ENCODE data around the gene HES2. TPM values are rescaled to one million over a fixed set of nuclear protein-coding genes. Genes with fewer than 3 reads are reported as not detected.

The HES2 gene
- total RNA-seq, 1 donor from 2014 or later: 44.7 TPM

- H3K27me3 ChIP-seq: no peaks in the 10 kb centered on the region
- peaks cover 0 to 7% of the 10 kb centered on the region in 2 donors for H3K36me3 ChIP-seq
- no peak overlapping the region for H3K27ac ChIP-seq
- no peak for DNase-seq (ENCODE audit: extremely low spot score in 2 of 2)
- no peaks in the 10 kb centered on the region for H3K4me1 ChIP-seq
- H3K9me3 ChIP-seq: no peaks in the 10 kb centered on the region
- intact Hi-C loops (cut with DNase I): no loop called here
- TF ChIP-seq CTCF (IDR thresholded peaks at IDR 0.05) (no peak), POLR2AphosphoS5 (IDR thresholded peaks at IDR 0.05; ENCODE audit: insufficient read depth in 1 of 2, low read depth in 1 of 2) (no peak), POLR2A (IDR thresholded peaks at IDR 0.05) (no peak)
- H3K4me3 ChIP-seq: no peak overlapping the region
Observed at GRCh38 chr1:6466751-6467150, 47.0 kb upstream of the HES2 start.

GRCh38 chr1:6466023-6466422, 46.3 kb upstream of the HES2 start, which contains the start of gene TNFRSF25:
TNFRSF25 (minus strand) TSS chr1:6466173; CDS start chr1:6466107, 66 bp downstream.
- no peak for DNase-seq (ENCODE audit: extremely low spot score in 2 of 2)
- Histone ChIP-seq H3K4me1 (no peaks in the 10 kb centered on the region), H3K36me3 (peaks cover 0 to 15% of the 10 kb centered on the region in 2 donors), H3K9me3 (no peaks in the 10 kb centered on the region), H3K27ac (no peak within 1 kb of the TSS), H3K27me3 (no peaks in the 10 kb centered on the region), H3K4me3 (peak within 1 kb of the TSS in 1 of 2 donors; percentile 28)
- intact Hi-C loops (cut with DNase I): no loop called here
- TF ChIP-seq POLR2A (IDR thresholded peaks at IDR 0.05) (no peak), CTCF (IDR thresholded peaks at IDR 0.05) (no peak), POLR2AphosphoS5 (IDR thresholded peaks at IDR 0.05; ENCODE audit: insufficient read depth in 1 of 2, low read depth in 1 of 2) (no peak)

GRCh38 chr1:6465461-6466005, 45.8 kb upstream of the HES2 start:
- H3K36me3 ChIP-seq: peaks cover 0 to 16% of the 10 kb centered on the region in 2 donors
- no peaks in the 10 kb centered on the region for H3K27me3 ChIP-seq
- peaks cover 4% of the 10 kb centered on the region for H3K4me1 ChIP-seq
- no peak overlapping the region for H3K27ac ChIP-seq
- H3K9me3 ChIP-seq: no peaks in the 10 kb centered on the region
- intact Hi-C loops (cut with DNase I): no loop called here
- peak overlapping the region in 1 of 2 donors; percentile 28 for H3K4me3 ChIP-seq
- no peak for DNase-seq (ENCODE audit: extremely low spot score in 2 of 2)
- TF ChIP-seq POLR2A (IDR thresholded peaks at IDR 0.05) (no peak), POLR2AphosphoS5 (IDR thresholded peaks at IDR 0.05; ENCODE audit: insufficient read depth in 1 of 2, low read depth in 1 of 2) (no peak), CTCF (IDR thresholded peaks at IDR 0.05) (no peak)

GRCh38 chr1:6464915-6465314, 45.2 kb upstream of the HES2 start:
- Histone ChIP-seq H3K36me3 (peaks cover 0 to 16% of the 10 kb centered on the region in 2 donors), H3K4me1 (peaks cover 10% of the 10 kb centered on the region), H3K27ac (no peak overlapping the region), H3K4me3 (peak overlapping the region in 1 of 2 donors; percentile 28), H3K9me3 (no peaks in the 10 kb centered on the region), H3K27me3 (no peaks in the 10 kb centered on the region)
- TF ChIP-seq CTCF (IDR thresholded peaks at IDR 0.05) (no peak), POLR2AphosphoS5 (IDR thresholded peaks at IDR 0.05; ENCODE audit: insufficient read depth in 1 of 2, low read depth in 1 of 2) (no peak), POLR2A (IDR thresholded peaks at IDR 0.05) (no peak)
- no peak for DNase-seq (ENCODE audit: extremely low spot score in 2 of 2)
- intact Hi-C loops (cut with DNase I): no loop called here

GRCh38 chr1:6464514-6464836, 44.8 kb upstream of the HES2 start:
- Histone ChIP-seq H3K4me3 (no peak overlapping the region), H3K27ac (no peak overlapping the region), H3K4me1 (peaks cover 15% of the 10 kb centered on the region), H3K36me3 (peaks cover 0 to 16% of the 10 kb centered on the region in 2 donors), H3K27me3 (no peaks in the 10 kb centered on the region), H3K9me3 (no peaks in the 10 kb centered on the region)
- intact Hi-C loops (cut with DNase I): no loop called here
- TF ChIP-seq POLR2A (IDR thresholded peaks at IDR 0.05): no peak
- DNase-seq (ENCODE audit: extremely low spot score in 2 of 2): no peak

Data from vagina (tissue), 2 donors.